Measurements from ENCODE around the gene TBX1.

TBX1 gene

GRCh38 chr22:19802894-19803735 is 42.5 kb downstream of the TBX1 start:
- Histone ChIP-seq H3K36me3 (peaks cover 35% of the 10 kb centered on the region), H3K4me2 (no peak overlapping the region), H3K27me3 (no peaks in the 10 kb centered on the region), H3K9ac (no peak overlapping the region), H3K4me3 (no peak overlapping the region), H3K4me1 (peaks cover 36% of the 10 kb centered on the region), H4K20me1 (peaks cover 15% of the 10 kb centered on the region; the same call in 1 of the 2 replicates), H3K9me3 (no peaks in the 10 kb centered on the region), H3K27ac (no peak overlapping the region)
- no peak for TF ChIP-seq Cebpa-rat (IDR thresholded peaks at IDR 0.05)

DNA sequence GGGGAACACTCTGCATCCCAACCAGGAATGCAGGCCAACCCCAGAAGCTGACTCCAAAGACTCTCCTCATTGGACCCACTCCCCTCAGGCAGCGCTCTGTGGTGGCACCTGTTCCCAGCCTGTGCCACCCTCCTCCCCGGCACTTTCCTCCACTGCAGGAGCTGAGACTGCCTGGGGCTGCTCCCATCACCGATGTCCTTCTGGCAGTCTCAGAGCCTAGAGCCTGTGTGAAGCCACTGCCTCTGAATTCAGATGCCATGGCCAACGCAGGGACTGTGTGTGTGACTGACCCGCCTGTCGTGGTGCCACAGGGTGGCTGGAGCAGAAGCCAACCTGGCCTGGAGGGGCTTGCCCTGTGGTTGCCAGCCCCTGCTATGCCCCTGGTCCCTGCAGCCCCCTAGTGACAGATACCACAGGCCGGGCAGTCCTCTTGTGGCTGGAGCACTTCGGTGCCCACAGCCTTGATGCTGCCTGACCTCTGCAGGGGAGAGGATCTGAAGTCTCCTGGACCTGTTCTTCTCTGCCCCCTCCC is 43.2 kb downstream of the TBX1 start:
- Histone ChIP-seq H3K27ac (no peak overlapping the region), H3K9me3 (no peaks in the 10 kb centered on the region), H3K4me3 (no peak overlapping the region), H3K9ac (no peak overlapping the region), H3K4me1 (peaks cover 43% of the 10 kb centered on the region), H3K36me3 (peaks cover 34% of the 10 kb centered on the region; the same call in 1 of the 2 replicates), H3K4me2 (no peak overlapping the region), H4K20me1 (peaks cover 16% of the 10 kb centered on the region; the same call in 1 of the 2 replicates), H3K27me3 (no peaks in the 10 kb centered on the region)
- TF ChIP-seq Cebpa-rat (IDR thresholded peaks at IDR 0.05) = no peak

DNA sequence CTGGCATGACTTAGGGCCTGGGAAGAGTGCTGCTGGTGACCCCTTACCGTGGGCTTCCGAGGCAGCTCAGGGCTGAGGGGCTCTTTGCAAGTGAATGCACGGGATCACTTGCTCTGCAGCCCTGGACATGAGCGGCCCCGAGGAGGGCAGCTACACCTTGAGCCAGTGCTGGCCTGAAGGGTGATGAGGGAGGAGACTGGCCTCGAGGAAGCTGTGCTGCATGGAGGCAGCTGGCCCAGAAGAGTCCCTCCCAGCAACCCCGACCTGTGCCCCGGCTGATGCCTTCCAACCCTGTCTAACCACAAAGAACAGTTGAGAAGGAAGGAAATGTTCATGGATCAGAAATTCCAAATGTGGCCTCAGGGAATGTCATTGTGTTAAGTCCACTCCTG is 45.2 kb downstream of the TBX1 start:
- TF ChIP-seq Cebpa-rat (IDR thresholded peaks at IDR 0.05) = no peak
- H3K27ac ChIP-seq = peak overlapping the region; percentile 55

GRCh38 chr22:19806213-19807160 is 45.9 kb downstream of the TBX1 start:
- H3K9ac ChIP-seq = peak overlapping the region; percentile 48; the same call in 1 of the 2 replicates
- peaks cover 16% of the 10 kb centered on the region; the same call in 1 of the 2 replicates for H4K20me1 ChIP-seq
- peak overlapping the region; percentile 55 for H3K27ac ChIP-seq
- H3K9me3 ChIP-seq = no peaks in the 10 kb centered on the region
- peak overlapping the region; percentile 93 for H3K4me2 ChIP-seq
- H3K4me3 ChIP-seq = peak overlapping the region; percentile 22; the same call in 1 of the 2 replicates
- H3K27me3 ChIP-seq = no peaks in the 10 kb centered on the region
- H3K36me3 ChIP-seq = 0 out of 2 replicates have a peak, but pooled peaks cover 11% of the 10 kb centered on the region
- peaks cover 57% of the 10 kb centered on the region for H3K4me1 ChIP-seq
- no peak for TF ChIP-seq Cebpa-rat (IDR thresholded peaks at IDR 0.05)

More for the DNA sequence above, 45.2 kb downstream of the TBX1 start:
- H3K9ac ChIP-seq = peak overlapping the region; percentile 27; the same call in 1 of the 2 replicates
- H3K4me2 ChIP-seq = peak overlapping the region; percentile 93
- no peak overlapping the region; the same call in 1 of the 2 replicates for H3K4me3 ChIP-seq
- H3K36me3 ChIP-seq = peaks cover 16% of the 10 kb centered on the region; the same call in 1 of the 2 replicates
- peaks cover 51% of the 10 kb centered on the region for H3K4me1 ChIP-seq
- H4K20me1 ChIP-seq = peaks cover 16% of the 10 kb centered on the region; the same call in 1 of the 2 replicates
- H3K9me3 ChIP-seq = no peaks in the 10 kb centered on the region
- no peaks in the 10 kb centered on the region for H3K27me3 ChIP-seq

- peak overlapping the region; percentile 48; the same call in 1 of the 2 replicates for H3K9ac ChIP-seq
- peak overlapping the region; percentile 30; the same call in 1 of the 2 replicates for H3K27ac ChIP-seq
- TF ChIP-seq Cebpa-rat (IDR thresholded peaks at IDR 0.05) = no peak
These were observed 46.8 kb downstream of the TBX1 start for GRCh38 chr22:19807161-19807913.

DNA sequence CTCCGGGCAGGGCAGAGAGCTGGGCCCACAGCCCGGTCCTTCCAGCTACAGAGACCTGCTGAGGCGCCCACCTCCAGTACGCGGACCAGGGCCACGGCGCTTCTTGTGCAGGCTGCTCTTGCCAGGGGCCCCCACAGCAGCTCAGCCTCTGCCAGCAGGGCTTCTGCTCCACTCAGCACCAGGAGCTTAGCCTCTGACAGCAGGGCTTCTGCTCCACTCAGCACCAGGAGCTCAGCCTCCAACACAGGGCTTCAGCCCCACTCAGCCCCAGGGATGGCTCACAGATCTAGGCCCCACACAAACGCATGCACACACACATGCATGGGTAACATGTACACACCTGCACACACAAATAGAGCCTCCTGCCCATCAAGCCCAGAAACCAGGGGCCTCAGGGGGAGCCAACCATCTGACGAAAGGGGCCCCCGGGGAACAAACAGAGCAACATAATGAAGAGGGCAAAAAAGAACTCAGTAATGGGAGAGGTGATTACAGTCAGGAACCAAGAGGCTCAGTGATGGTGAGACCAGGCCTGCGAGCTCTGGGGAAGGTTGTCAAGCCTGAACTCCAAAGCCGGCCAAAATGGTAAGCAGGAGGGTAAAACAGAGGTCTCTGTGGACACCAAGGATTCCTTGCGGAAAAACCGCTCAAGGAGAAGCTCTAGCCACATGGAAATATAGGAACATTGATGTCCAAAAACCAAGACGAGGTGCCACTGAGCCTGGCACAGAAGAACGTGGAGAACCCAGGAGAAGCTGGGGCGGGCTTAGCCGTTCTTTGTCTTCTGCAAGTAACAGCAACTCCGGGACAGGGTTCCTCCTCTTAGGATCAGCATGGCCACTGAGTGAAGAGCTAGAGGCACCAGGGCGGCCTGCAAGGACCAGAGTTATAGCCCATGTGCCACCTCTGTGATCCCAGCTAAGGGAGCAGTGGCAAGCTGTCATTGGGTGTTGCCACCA is 47.6 kb downstream of the TBX1 start:
- peaks cover 67% of the 10 kb centered on the region for H3K4me1 ChIP-seq
- H3K9me3 ChIP-seq = no peaks in the 10 kb centered on the region
- no peak overlapping the region for H3K9ac ChIP-seq
- H3K27me3 ChIP-seq = no peaks in the 10 kb centered on the region
- H4K20me1 ChIP-seq = peaks cover 16% of the 10 kb centered on the region; the same call in 1 of the 2 replicates
- H3K27ac ChIP-seq = peak overlapping the region; percentile 30; the same call in 1 of the 2 replicates
- H3K36me3 ChIP-seq = peaks cover 12% of the 10 kb centered on the region; the same call in 1 of the 2 replicates
- peak overlapping the region; percentile 93 for H3K4me2 ChIP-seq
- no peak for TF ChIP-seq Cebpa-rat (IDR thresholded peaks at IDR 0.05)
- H3K4me3 ChIP-seq = no peak overlapping the region

More at GRCh38 chr22:19807161-19807913, 46.8 kb downstream of the TBX1 start:
- no peaks in the 10 kb centered on the region for H3K9me3 ChIP-seq
- peaks cover 16% of the 10 kb centered on the region; the same call in 1 of the 2 replicates for H4K20me1 ChIP-seq
- H3K4me1 ChIP-seq = peaks cover 58% of the 10 kb centered on the region
- H3K4me3 ChIP-seq = no peak overlapping the region
- H3K4me2 ChIP-seq = peak overlapping the region; percentile 93
- H3K36me3 ChIP-seq = peaks cover 13% of the 10 kb centered on the region; the same call in 1 of the 2 replicates
- no peaks in the 10 kb centered on the region for H3K27me3 ChIP-seq

DNA sequence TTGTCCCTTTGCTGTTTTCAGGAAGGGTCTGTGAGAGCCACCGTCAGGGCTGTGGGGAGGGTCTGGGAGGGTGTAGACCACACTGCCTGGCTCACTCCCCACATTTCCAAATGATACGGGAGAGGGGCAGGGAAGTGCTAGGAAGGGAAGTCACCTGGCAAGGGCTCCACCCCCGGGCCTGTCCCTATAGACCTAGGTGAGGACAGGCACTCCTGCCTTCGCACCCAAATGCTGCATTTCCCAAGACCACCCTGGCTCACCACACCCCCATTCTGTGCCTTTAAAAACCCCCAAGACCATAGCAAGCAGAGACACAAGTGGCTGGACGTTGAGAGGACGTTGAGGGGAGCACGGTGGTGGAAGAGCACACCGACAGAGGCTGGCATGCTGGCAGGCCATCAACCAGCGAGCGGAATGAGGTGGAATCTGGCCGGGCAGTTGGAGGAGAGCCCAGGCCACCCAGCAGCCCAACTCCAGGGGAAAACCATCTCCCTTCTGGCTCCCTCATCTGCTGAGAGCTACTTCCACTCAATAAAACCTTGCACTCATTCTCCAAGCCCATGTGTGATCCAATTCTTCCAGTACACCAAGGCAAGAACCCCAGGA is 48.4 kb downstream of the TBX1 start:
- H3K4me3 ChIP-seq = no peak overlapping the region
- no peaks in the 10 kb centered on the region for H3K9me3 ChIP-seq
- no peak for TF ChIP-seq Cebpa-rat (IDR thresholded peaks at IDR 0.05)
- H3K27ac ChIP-seq = no peak overlapping the region
- peak overlapping the region; percentile 93; the same call in 1 of the 2 replicates for H3K4me2 ChIP-seq
- no peaks in the 10 kb centered on the region for H3K27me3 ChIP-seq
- peaks cover 16% of the 10 kb centered on the region; the same call in 1 of the 2 replicates for H4K20me1 ChIP-seq
- peaks cover 68% of the 10 kb centered on the region for H3K4me1 ChIP-seq
- H3K36me3 ChIP-seq = peaks cover 12% of the 10 kb centered on the region; the same call in 1 of the 2 replicates
- no peak overlapping the region for H3K9ac ChIP-seq
